Measurements from ENCODE around the gene SERPING1.

GRCh38 chr11:57584341-57584740 lies 13.1 kb upstream of the SERPING1 start:
- TF ChIP-seq POLR2A (IDR thresholded peaks at IDR 0.05) (no peak), CTCF (IDR thresholded peaks at IDR 0.05) (no peak)

All from body of pancreas (tissue), 4 donors.